Endothelial cell of umbilical vein (primary cell): ENCODE results near the gene NR6A1. TPM values are rescaled to one million over a fixed set of nuclear protein-coding genes. Genes with fewer than 3 reads are reported as not detected.

Experiments
- BruUV-seq: library from RNA; stranded (reverse); fragments of 400-500 nt; replicated peaks from 2 replicates; lab custom pipeline; 2021; lab: Mats Ljungman, UMichigan
- CTCF ChIA-PET: fragments of 300-600, 350-600 bp; sonication (Branson Sonifier 250); formaldehyde crosslinking; loops from one replicate; lab custom pipeline; 2021; ENCODE audit warnings: antibody characterized with exemption, inconsistent platforms; lab: Charles Lee
- POLR2A ChIA-PET: fragments of 300-600, 350-600 bp; sonication (Branson Sonifier 250); formaldehyde crosslinking; loops from one replicate; lab custom pipeline; 2021; ENCODE audit warnings: antibody characterized with exemption, inconsistent platforms; lab: Charles Lee
- DNase-seq: peaks from one replicate; pipeline ENCODE4 v3.0.0-alpha.2; 2011; ENCODE audit warnings: low read depth, low spot score
- FAIRE-seq: peaks from 2 replicates; lab custom pipeline; 2011; peaks lifted over from hg19 to GRCh38; lab: Jason Lieb, UNC
- H2AFZ ChIP-seq: 2 replicates; pipeline ENCODE4 v1.6.0; 2012; ENCODE audit warnings: low read depth, low read length, control low read depth, inconsistent platforms
- H3K27ac ChIP-seq: 2 replicates; pipeline ENCODE4 v1.5.1; 2011; ENCODE audit warnings: low read depth, mild to moderate bottlenecking, control low read depth, low read length, moderate library complexity; ENCODE audit not compliant: insufficient read depth
- H3K27me3 ChIP-seq, 2 experiments: 2 replicates each; pipeline versions ENCODE4 v1.6.0 to v1.6.1; 2011; ENCODE audit warnings: low read length in 2 of 2, mixed read lengths in 1 of 2; ENCODE audit not compliant: control insufficient read depth in 2 of 2, insufficient read depth in 2 of 2
- H3K36me3 ChIP-seq, 2 experiments: 2 replicates in 1 of 2; 3 replicates in 1 of 2; pipeline ENCODE4 v1.5.1; 2011; ENCODE audit warnings: low read length in 2 of 2, mild to moderate bottlenecking in 1 of 2, moderate library complexity in 1 of 2; ENCODE audit not compliant: control insufficient read depth in 2 of 2, insufficient read depth in 2 of 2; ENCODE audit errors: extremely low read depth in 1 of 2
- H3K4me1 ChIP-seq: 3 replicates; pipeline ENCODE4 v1.5.1; 2011; ENCODE audit warnings: mild to moderate bottlenecking, low read length; ENCODE audit not compliant: control insufficient read depth, insufficient read depth; ENCODE audit errors: extremely low read depth
- H3K4me2 ChIP-seq: 2 replicates; pipeline ENCODE4 v1.6.1; 2011; ENCODE audit warnings: low read length, control low read depth, mixed read lengths; ENCODE audit not compliant: insufficient read depth
- H3K4me3 ChIP-seq, 3 experiments: fragments of 200-600 bp in 1 of 3; sonication (generic), shearing (Covaris generic) in 1 of 3; replicated peaks in 1 of 3; 2 replicates each; pipeline ENCODE4 v1.5.1; 2011 to 2016; ENCODE audit warnings: control low read depth in 3 of 3, low read length in 3 of 3, mild to moderate bottlenecking in 2 of 3, inconsistent platforms in 1 of 3, low read depth in 1 of 3, moderate library complexity in 1 of 3; ENCODE audit not compliant: insufficient read depth in 1 of 3
- H3K79me2 ChIP-seq: 2 replicates; pipeline ENCODE4 v1.6.0; 2012; ENCODE audit warnings: low read length, inconsistent platforms; ENCODE audit not compliant: control insufficient read depth, insufficient read depth
- H3K9ac ChIP-seq: replicated peaks from 2 replicates; pipeline ENCODE3; 2011; ENCODE audit warnings: low read length, control low read depth; ENCODE audit not compliant: insufficient read depth; ENCODE audit errors: extremely low read depth
- H3K9me1 ChIP-seq: replicated peaks from 3 replicates; pipeline ENCODE4 v1.6.0; 2011; ENCODE audit warnings: mild to moderate bottlenecking, low read length; ENCODE audit not compliant: control insufficient read depth, insufficient read depth; ENCODE audit errors: extremely low read depth
- H3K9me3 ChIP-seq: replicated peaks from 2 replicates; pipeline ENCODE4 v1.5.1; 2012; ENCODE audit warnings: low read length, inconsistent platforms; ENCODE audit not compliant: control insufficient read depth, insufficient read depth
- H4K20me1 ChIP-seq: replicated peaks from 2 replicates; pipeline ENCODE3; 2011; ENCODE audit warnings: mild to moderate bottlenecking, low read length; ENCODE audit not compliant: control insufficient read depth, insufficient read depth; ENCODE audit errors: extremely low read depth
- EZH2 ChIP-seq: IDR thresholded peaks from 2 replicates; pipeline ENCODE4 v1.6.1; 2012; ENCODE audit warnings: borderline replicate concordance, low read depth, mild to moderate bottlenecking, moderate library complexity, low read length, inconsistent platforms; ENCODE audit not compliant: severe bottlenecking
- FOS ChIP-seq: IDR thresholded peaks from 2 replicates; pipeline ENCODE4 v1.6.1; 2011; ENCODE audit warnings: mild to moderate bottlenecking, low read length, moderate library complexity, borderline replicate concordance; ENCODE audit not compliant: insufficient read depth
- GATA2 ChIP-seq: IDR thresholded peaks from 2 replicates; pipeline ENCODE4 v1.7.0; 2011; ENCODE audit warnings: low read depth, mild to moderate bottlenecking, moderate library complexity, mixed read lengths, low read length; ENCODE audit not compliant: insufficient read length, insufficient read depth
- JUN ChIP-seq: IDR thresholded peaks from 2 replicates; pipeline ENCODE4 v1.6.1; 2011; ENCODE audit warnings: borderline replicate concordance, low read depth; ENCODE audit not compliant: insufficient read length, insufficient read depth
- MYC ChIP-seq: IDR thresholded peaks from one replicate; pipeline ENCODE4 v1.6.1; 2011; ENCODE audit warnings: mild to moderate bottlenecking, low read depth, low read length
- POLR2A ChIP-seq: IDR thresholded peaks from 2 replicates; pipeline ENCODE4 v1.6.1; 2012; ENCODE audit warnings: low read depth, mild to moderate bottlenecking, control low read depth, low read length
- POLR2AphosphoS5 ChIP-seq: IDR thresholded peaks from 2 replicates; pipeline ENCODE4 v1.6.1; 2012; ENCODE audit warnings: low read depth, mild to moderate bottlenecking, control low read depth, low read length, moderate library complexity; ENCODE audit not compliant: insufficient read depth
- dilution Hi-C: fragments of 300-500 bp; cut with MboI; formaldehyde crosslinking; loops from one replicate; pipeline ENCODE4 v1.15.0; 2019; ENCODE audit warnings: low sequenced_read_pairs; ENCODE audit not compliant: extremely low pct_ligation_motif_present
- intact Hi-C: fragments of 100-400 bp; cut with micrococcal nuclease; formaldehyde crosslinking; loops from one replicate; pipeline ENCODE4 v1.10.0; 2022
- polyA plus RNA-seq, 4 experiments: library from polyadenylated mRNA; depleted of rRNA in 3 of 4; stranded (reverse) in 3 of 4; unstranded in 1 of 4; fragments of >200 nt; gene quantifications; 2 replicates each; pipeline versions ENCODE4 v1.2.1 to v1.2.3, GENCODE V29; 2011 to 2012; ENCODE audit warnings: missing spikeins in 1 of 4
- total RNA-seq: library from RNA; stranded (reverse); gene quantifications from 2 replicates; pipeline ENCODE4 v1.2.3, GENCODE V29; 2021
- TF ChIP-seq, protein P1 (sequence below): IDR thresholded peaks from 2 replicates; pipeline ENCODE4 v1.6.1; 2011; ENCODE audit not compliant: insufficient read depth, insufficient read length
- TF ChIP-seq, protein P2 (sequence below), 2 donors: IDR thresholded peaks; 1 replicate in 1 of 2; 2 replicates in 1 of 2; pipeline ENCODE4 v1.5.1; 2011; ENCODE audit warnings: low read length in 2 of 2, mild to moderate bottlenecking in 2 of 2, moderate library complexity in 2 of 2, control low read depth in 1 of 2, inconsistent platforms in 1 of 2, low read depth in 1 of 2; ENCODE audit not compliant: insufficient read depth in 1 of 2; ENCODE audit errors: extremely low read depth in 1 of 2

NR6A1 gene
- total and polyA plus RNA-seq, 2 donors (not counting 3 experiments of a cell fraction or from before 2014, with no cell fraction given): 0.17 to 1.2 TPM

DNA sequence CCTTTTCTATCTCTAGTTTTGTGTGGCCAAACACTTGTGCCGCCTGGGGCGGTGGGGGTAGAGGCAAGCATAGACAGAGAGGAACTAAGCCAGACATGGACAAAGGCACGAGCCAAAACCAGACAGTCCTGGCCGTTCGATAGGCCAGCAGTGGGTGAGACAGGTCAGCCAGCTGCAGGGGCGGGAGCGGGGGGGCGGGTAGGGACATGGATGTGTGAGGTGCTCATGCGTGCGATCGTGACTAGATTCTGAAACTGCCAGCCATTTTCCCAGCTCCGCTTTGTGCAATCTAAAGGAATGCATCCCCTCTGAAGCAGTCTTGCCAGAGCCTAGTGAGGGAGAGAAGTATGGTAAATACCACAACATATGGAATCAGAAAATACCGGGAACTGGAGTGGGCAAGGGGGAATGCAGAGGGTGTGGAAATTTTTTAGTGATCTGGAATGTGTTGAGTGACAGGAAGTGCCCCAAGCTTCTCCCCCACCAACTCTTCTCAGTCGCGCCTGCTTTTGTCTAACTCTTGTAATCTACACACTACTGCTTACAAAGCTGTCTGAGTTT is 111.9 kb downstream of the NR6A1 start:
- H3K9me1 ChIP-seq: no peaks in the 10 kb centered on the region
- peaks cover 40% of the 10 kb centered on the region for H3K4me1 ChIP-seq
- dilution Hi-C loops (no loop called here), intact Hi-C loops (loop anchor here (1.0 to 5.0 kb wide), 5 partner anchors 13 to 242 kb away; partner anchors contain the start of genes ARPC5L, NR6A1 and PSMB7)
- H3K79me2 ChIP-seq: peaks cover 37% of the 10 kb centered on the region
- no peak overlapping the region for H2AFZ ChIP-seq
- peak overlapping the region; percentile 100 for H3K9ac ChIP-seq
- no peaks in the 10 kb centered on the region for H3K27me3 ChIP-seq
- peak overlapping the region; percentile 98 for H3K27ac ChIP-seq
- ChIA-PET POLR2A (interaction anchor here (0.7 to 1.5 kb wide), 4 partner anchors 14 to 212 kb away, joined by 3 read pairs; no protein-coding TSS in a partner anchor), CTCF (interaction anchor here (0.7 to 5.1 kb wide), 11 partner anchors 12 to 194 kb away, joined by 3 to 59 read pairs (median 5); partner anchors contain the start of gene WDR38)
- no TSS peak for BruUV-seq
- no peaks in the 10 kb centered on the region for H4K20me1 ChIP-seq
- FAIRE-seq (peak; percentile 79), DNase-seq (peak; percentile 89)
- peak overlapping the region; percentile 53 to 100 (median 99) for H3K4me3 ChIP-seq
- no peaks in the 10 kb centered on the region for H3K36me3 ChIP-seq
- H3K9me3 ChIP-seq: no peaks in the 10 kb centered on the region
- peak overlapping the region; percentile 100 for H3K4me2 ChIP-seq
- TF ChIP-seq GATA2 (peak; percentile 12), POLR2A (peak; percentile 72), JUN (no peak), POLR2AphosphoS5 (peak; percentile 79), MYC (peak; percentile 64), FOS (no peak), EZH2 (no peak)
- TF ChIP-seq, protein P1, sequence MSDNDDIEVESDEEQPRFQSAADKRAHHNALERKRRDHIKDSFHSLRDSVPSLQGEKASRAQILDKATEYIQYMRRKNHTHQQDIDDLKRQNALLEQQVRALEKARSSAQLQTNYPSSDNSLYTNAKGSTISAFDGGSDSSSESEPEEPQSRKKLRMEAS: no peak
- TF ChIP-seq, protein P2, sequence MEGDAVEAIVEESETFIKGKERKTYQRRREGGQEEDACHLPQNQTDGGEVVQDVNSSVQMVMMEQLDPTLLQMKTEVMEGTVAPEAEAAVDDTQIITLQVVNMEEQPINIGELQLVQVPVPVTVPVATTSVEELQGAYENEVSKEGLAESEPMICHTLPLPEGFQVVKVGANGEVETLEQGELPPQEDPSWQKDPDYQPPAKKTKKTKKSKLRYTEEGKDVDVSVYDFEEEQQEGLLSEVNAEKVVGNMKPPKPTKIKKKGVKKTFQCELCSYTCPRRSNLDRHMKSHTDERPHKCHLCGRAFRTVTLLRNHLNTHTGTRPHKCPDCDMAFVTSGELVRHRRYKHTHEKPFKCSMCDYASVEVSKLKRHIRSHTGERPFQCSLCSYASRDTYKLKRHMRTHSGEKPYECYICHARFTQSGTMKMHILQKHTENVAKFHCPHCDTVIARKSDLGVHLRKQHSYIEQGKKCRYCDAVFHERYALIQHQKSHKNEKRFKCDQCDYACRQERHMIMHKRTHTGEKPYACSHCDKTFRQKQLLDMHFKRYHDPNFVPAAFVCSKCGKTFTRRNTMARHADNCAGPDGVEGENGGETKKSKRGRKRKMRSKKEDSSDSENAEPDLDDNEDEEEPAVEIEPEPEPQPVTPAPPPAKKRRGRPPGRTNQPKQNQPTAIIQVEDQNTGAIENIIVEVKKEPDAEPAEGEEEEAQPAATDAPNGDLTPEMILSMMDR (IDR thresholded peaks at IDR 0.05; ENCODE audit: extremely low read depth in 1 of 2, insufficient read depth in 1 of 2, low read depth in 1 of 2, low read length in 2 of 2): no peak
